ENCODE data around the gene HIVEP3. TPM values are rescaled to one million over a fixed set of nuclear protein-coding genes. Genes with fewer than 3 reads are reported as not detected.

HIVEP3 gene
- total RNA-seq, 1 donor from 2014 or later, result 5.7 TPM

DNA sequence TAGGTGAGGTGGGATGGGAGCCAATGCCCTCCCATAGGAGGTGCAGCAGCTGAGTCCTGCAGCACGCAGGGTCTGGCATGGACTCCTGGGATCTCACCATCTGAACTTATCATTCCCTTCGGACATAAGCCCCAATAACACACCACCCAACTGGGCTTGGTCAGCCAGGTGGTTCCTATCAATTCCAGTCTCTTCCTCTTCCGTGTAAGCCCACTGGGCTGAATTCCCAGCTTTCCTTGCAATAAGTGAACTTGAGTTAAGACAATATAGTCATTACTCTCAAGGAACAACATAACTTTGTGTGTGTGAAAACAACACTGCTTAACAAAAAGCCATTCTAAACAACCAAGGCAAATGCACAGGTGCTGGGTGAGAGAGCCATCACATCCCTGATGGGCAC, 347.7 kb downstream of the HIVEP3 start:
- no peaks in the 10 kb centered on the region for H3K27me3 ChIP-seq (ENCODE audit: low read depth)
- H3K4me1 ChIP-seq, result peaks cover 4% of the 10 kb centered on the region
- H3K27ac ChIP-seq (replicated peaks), result no peak overlapping the region
- intact Hi-C loops (cut with micrococcal nuclease), result loop anchor here (10.0 kb wide), 1 partner anchor 224 kb away; no protein-coding TSS in a partner anchor
- no peak for DNase-seq
- no peaks in the 10 kb centered on the region for H3K36me3 ChIP-seq
- TF ChIP-seq, protein P1, sequence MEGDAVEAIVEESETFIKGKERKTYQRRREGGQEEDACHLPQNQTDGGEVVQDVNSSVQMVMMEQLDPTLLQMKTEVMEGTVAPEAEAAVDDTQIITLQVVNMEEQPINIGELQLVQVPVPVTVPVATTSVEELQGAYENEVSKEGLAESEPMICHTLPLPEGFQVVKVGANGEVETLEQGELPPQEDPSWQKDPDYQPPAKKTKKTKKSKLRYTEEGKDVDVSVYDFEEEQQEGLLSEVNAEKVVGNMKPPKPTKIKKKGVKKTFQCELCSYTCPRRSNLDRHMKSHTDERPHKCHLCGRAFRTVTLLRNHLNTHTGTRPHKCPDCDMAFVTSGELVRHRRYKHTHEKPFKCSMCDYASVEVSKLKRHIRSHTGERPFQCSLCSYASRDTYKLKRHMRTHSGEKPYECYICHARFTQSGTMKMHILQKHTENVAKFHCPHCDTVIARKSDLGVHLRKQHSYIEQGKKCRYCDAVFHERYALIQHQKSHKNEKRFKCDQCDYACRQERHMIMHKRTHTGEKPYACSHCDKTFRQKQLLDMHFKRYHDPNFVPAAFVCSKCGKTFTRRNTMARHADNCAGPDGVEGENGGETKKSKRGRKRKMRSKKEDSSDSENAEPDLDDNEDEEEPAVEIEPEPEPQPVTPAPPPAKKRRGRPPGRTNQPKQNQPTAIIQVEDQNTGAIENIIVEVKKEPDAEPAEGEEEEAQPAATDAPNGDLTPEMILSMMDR (IDR thresholded peaks at IDR 0.05; ENCODE audit: borderline replicate concordance), result no peak
- no peaks in the 10 kb centered on the region for H3K9me3 ChIP-seq (replicated peaks)
- no peak overlapping the region for H3K4me3 ChIP-seq

- no peak for DNase-seq
- Histone ChIP-seq H3K9me3 (replicated peaks) (no peaks in the 10 kb centered on the region), H3K36me3 (no peaks in the 10 kb centered on the region), H3K27ac (replicated peaks) (no peak overlapping the region), H3K27me3 (ENCODE audit: low read depth) (no peaks in the 10 kb centered on the region), H3K4me1 (no peaks in the 10 kb centered on the region), H3K4me3 (no peak overlapping the region)
- TF ChIP-seq, protein P1 (IDR thresholded peaks at IDR 0.05; ENCODE audit: borderline replicate concordance), result no peak
- intact Hi-C loops (cut with micrococcal nuclease), result no loop called here
These were observed 350.5 kb downstream of the HIVEP3 start for GRCh38 chr1:41568204-41568603.

DNA sequence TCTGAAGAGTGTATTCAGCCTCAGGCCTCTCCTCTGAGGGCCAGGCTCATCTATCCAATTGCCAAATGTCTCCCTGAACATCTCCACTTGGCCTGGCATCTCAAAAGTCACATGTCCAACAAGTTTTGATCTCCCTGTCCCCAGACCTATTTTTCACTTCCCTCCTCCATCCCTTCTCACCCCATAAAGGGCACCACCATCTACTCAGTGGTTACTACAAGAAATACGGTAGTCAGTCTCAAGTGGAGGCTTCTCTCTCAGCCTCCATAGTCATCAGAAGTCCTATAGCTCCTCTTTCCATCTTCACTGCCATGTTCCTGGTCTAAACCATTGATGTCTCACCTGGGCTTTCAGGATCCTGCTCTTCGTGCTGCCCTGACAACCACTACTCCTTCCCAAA, 351.8 kb downstream of the HIVEP3 start:
- H3K27ac ChIP-seq (replicated peaks), result no peak overlapping the region
- H3K4me3 ChIP-seq, result no peak overlapping the region
- no peaks in the 10 kb centered on the region for H3K9me3 ChIP-seq (replicated peaks)
- H3K4me1 ChIP-seq, result no peaks in the 10 kb centered on the region
- intact Hi-C loops (cut with micrococcal nuclease), result no loop called here
- H3K36me3 ChIP-seq, result no peaks in the 10 kb centered on the region
- TF ChIP-seq, protein P1 (IDR thresholded peaks at IDR 0.05; ENCODE audit: borderline replicate concordance), result no peak
- H3K27me3 ChIP-seq (ENCODE audit: low read depth), result no peaks in the 10 kb centered on the region
- no peak for DNase-seq

DNA sequence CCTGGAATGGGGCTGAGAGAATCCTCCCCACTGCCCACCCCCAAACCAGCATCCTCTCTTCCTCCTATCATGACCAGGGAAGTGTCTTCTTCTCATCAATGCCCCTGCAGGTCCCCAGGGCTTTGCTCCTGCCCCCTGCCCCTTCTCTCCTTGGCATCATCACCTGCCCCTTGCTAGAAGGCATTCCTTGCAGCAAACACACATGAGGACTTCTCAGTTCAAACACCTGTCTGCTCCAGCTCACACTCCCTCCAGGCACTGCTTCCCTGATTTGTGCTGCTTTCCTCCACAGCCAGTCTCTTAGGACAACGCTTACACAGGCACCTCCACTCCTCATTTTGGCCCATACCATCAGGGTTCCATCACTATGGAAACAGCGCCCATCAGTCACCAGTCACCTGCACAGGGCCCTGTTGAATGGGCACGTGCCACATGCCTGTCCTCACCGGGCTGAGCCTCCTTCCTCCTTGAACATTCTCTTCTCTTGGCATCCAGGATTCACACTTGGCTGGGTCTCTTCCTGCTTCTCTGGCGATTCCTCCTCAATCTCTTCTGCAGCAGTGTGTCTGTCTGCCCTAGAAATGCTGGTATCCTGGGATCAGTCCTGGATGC, 352.3 kb downstream of the HIVEP3 start:
- Histone ChIP-seq H3K36me3 (no peaks in the 10 kb centered on the region), H3K9me3 (replicated peaks) (no peaks in the 10 kb centered on the region), H3K4me3 (no peak overlapping the region), H3K27me3 (ENCODE audit: low read depth) (no peaks in the 10 kb centered on the region), H3K27ac (replicated peaks) (no peak overlapping the region), H3K4me1 (no peaks in the 10 kb centered on the region)
- DNase-seq, result no peak
- intact Hi-C loops (cut with micrococcal nuclease), result no loop called here
- TF ChIP-seq, protein P1 (IDR thresholded peaks at IDR 0.05; ENCODE audit: borderline replicate concordance), result no peak

- intact Hi-C loops (cut with micrococcal nuclease), result no loop called here
- no peak for DNase-seq
- no peaks in the 10 kb centered on the region for H3K9me3 ChIP-seq (replicated peaks)
These were observed 353.8 kb downstream of the HIVEP3 start for GRCh38 chr1:41564741-41565475.

More at GRCh38 chr1:41564741-41565475, 353.8 kb downstream of the HIVEP3 start:
- TF ChIP-seq, protein P1 (IDR thresholded peaks at IDR 0.05; ENCODE audit: borderline replicate concordance), result no peak
- no peak overlapping the region for H3K27ac ChIP-seq (replicated peaks)
- H3K36me3 ChIP-seq, result no peaks in the 10 kb centered on the region
- H3K4me1 ChIP-seq, result peaks cover under 1% of the 10 kb centered on the region
- no peak overlapping the region for H3K4me3 ChIP-seq
- no peaks in the 10 kb centered on the region for H3K27me3 ChIP-seq (ENCODE audit: low read depth)

Measured in left ventricle myocardium inferior (tissue), 1 donor.